GM20431 (cell line): ENCODE data around the gene NDUFA1.
"Not testable (repeated sequence)": the region's sequence is repeated elsewhere in the genome, so short reads cannot be mapped to it uniquely, and the experiment has no call there.

ENCODE experiments used
- in situ Hi-C: fragments of 300-500 bp; cut with MseI, MboI; formaldehyde crosslinking; loops from one replicate; pipeline ENCODE4 v1.15.0; 2020; ENCODE audit warnings: low sequenced_read_pairs; ENCODE audit not compliant: unreplicated experiment

The NDUFA1 gene

DNA sequence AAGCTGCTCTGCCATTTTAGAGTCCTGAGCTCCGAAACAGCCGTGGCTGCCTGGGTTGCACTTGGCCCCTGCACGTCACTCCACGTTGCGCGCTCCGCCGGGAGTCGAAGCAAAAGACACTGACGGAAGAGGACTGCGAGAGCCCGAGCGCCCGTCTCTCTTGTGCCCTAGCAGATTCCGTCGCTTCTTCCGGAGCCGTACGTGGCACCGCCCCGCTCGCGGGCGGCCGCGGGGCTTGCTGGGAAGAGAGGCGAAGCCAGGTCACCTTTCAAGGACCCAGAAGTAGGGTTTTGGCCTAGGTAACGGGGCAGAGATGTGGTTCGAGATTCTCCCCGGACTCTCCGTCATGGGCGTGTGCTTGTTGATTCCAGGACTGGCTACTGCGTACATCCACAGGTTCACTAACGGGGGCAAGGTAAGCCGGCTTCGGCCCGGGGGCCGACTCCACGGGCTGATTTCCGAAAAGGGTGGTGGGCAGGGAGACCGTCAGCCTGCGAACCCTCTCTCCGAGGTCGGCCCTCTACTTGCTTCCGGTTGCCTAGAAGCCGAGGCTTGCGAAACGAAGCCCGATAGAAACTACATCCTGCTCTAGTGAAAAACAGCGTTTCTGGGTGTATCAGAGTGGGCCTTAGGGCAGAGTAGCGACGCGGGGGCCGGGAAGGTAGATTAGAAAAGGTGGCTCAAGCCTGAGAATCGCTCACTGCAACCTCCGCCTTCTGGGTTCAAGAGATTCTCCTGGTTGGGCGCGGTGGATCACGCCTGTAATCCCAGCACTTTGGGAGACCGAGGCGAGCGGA is at the start of gene NDUFA1, which contains the start of gene RNF113A:
Gene NDUFA1 (plus strand): TSS at position 234 of the 797 bp plus-strand sequence. CDS start 80 bp downstream, at position 314.
Gene RNF113A (minus strand): TSS at position 135 of the 797 bp plus-strand sequence. CDS start 120 bp downstream, at position 15.
- in situ Hi-C loops, result no loop called here

DNA sequence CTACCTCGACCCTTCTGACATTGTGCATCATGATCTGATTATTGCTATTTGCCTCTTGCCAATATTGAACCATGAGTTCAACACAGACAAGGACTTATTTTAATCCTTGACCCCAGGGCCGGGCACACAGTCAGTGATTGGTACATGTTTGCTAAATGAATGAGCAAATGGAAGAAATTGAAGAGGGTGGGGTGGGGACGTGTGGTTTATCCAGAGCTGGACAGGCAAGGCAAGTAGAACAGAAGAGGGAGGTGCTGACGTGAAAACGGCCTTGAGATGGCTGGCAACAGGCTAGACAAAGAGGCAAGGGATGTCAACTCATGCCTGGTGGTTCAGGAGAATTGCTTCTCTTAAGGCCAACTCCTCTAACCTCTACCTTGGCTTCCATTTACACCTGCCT is 47.4 kb upstream of the NDUFA1 start:
- in situ Hi-C loops, result not testable (repeated sequence)

DNA sequence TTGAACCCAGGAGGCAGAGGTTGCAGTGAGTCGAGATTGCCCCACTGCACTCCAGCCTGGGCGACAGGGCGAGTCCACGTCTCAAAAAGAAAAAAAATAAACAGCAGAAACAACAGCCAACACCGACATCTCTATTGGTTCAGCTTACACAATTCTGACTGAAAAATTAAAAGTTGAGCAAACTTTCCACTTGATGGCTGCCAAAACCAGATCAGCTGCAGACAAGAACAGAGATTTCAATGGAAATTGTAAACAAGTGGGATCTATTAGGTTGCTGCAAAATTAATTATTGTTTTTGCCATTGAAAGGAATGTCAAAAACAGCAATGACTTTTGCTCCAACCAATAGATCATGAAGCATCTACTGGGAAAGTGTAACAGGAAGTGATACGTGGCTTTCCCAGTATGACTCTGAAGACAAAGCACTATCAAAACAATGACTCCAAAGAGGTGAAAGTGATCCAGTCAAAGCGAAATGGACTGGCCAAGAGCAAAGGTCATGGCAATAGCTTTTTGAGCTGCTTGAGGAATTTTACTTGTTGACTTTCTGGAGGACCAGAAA is 45.2 kb upstream of the NDUFA1 start:
- in situ Hi-C loops, result no loop called here

DNA sequence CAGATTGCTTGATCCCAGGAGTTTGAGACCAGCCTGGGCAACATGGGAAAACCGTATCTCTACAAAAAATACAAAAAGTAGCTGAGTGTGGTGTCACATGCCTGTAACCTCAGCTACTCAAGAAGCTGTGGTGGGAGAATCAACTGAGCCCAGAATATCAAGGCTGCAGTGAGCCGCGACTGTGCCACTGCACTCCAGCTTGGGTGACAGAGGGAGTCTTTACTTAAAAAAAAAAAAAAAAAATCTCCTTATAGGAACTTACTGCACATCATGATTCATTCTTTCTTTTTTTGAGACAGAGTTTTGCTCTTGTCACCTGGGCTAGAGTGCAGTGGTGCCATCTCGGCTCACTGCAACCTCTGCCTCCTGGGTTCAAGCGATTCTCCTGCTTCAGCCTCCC is 43.2 kb upstream of the NDUFA1 start:
- in situ Hi-C loops, result no loop called here

DNA sequence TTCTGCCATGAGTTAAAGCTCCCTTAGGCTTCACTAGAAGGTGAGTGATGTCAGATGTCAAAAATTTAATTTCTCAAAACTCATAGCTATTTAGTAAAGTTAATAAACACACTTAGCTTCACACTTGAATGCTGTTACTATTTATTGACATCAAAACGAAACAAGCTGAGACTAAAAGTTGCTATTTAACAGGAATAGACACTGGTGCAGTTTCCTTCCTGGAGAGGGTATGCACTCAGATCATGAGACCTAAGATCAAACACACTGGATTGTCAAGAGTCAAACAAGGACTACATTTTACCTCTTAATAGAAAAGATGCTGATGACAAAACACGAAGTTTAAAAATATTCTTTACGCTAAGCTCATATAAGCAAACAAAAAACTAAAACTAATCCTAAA is 37.7 kb upstream of the NDUFA1 start:
- in situ Hi-C loops, result no loop called here

DNA sequence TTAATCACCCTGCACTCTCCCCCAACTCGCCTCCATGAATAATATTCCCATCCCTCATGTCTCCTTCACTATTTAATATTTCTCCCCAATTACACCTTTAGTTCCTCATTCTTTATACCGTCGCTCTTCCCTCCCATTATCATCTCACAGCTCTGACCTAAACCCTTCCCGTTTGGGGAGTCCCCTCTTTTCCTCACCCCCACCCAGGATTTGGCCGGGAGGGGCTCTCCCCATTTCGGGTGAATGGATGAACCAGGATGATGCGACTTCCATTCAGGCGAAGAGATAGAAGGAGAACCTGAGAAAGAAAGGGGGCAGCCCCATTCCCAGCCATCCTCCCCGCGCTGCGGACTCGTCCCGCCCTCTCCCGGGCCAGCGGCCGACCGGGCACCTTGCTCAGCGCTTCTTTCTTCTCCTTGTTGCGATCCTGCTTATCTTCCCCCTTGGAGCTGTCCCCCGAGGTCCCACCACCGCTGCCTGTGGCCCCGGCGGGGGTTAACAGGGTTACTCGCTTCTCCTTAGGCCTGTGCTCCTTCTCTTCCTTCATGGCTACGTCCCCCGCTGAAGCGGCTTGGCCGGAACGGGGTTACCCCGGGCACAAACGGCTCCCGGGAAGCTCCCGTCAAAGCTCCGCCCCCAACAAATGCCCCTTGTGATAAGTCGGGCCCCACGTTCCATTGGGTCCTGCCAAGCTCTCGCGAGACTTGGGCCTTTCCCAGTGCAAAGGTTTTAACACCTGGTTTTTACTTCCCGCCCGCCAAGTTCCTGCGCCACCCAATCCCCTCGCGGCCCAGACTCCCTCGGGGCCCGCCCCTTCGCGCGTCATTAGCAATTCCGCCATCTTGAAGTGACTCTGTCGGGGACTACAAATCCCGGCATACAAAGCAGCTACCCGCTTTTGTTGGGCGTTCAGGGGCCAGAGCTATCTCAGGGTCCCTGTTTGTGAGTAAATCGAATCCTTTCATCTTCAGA is 19.0 kb upstream of the NDUFA1 start, which contains the start of gene UPF3B:
Gene UPF3B (minus strand): TSS at position 582 of the 972 bp plus-strand sequence. CDS start 35 bp downstream, at position 547.
- in situ Hi-C loops, result no loop called here

DNA sequence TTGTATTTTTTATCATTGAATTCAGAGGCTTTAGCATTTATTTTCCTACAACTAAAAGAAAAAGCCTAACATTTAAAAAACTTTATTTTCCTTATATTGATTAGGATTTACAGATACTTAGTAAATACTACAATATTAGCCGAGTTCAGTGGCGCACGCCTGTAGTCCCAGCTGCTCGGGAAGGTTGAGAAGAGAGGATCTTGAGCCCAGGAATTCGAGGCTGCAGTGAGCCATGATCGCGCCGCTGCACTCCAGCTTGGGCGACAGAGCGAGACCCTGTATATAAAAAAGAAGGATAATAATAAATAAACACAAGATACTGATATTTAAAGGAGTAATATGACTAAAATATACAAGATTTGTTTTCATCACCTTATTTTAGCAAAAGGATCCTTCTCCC is 18.2 kb upstream of the NDUFA1 start:
- in situ Hi-C loops, result no loop called here

DNA sequence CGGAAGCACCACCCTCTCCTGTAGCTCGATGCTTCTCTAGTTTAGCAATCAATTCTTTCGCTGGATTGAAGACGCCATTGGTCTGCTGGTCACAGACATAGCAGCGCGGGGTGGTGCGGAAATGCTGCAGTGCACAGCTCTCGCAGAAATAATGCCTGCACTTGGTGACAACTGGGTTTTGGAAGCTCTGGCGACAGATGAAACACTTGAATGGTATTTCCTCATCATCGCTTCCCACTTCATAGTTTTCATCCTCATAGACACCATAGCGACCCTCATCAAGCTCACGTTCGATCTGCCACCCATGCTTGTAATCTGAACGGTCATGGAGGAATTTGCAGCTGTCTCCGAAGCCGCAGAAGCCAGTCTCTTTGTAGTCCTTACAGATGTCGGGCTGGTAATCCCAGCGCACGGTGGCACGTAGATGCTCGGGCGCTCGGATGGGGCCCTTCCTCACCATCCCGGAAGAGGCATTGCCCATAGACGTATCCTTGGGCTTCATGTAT is 953 bp upstream of the NDUFA1 start:
- in situ Hi-C loops, result no loop called here

DNA sequence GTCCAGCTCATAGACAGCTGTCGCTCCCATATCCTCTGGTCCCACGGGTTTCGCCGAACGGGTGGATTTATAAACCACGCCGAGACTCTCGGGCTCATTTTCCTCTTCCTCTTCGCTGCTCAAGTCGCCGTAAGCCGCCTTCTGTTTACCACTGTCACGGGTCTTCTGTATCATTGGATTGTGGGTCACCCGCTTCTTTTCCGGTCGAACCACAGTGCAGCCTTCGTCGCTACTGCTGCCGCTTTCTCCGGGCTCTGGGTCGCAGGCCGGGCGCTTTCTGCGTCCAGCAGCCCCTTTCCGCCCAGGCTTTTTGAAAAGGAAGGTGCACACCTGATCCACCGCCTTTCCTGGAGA is 410 bp upstream of the NDUFA1 start:
- in situ Hi-C loops, result no loop called here

DNA sequence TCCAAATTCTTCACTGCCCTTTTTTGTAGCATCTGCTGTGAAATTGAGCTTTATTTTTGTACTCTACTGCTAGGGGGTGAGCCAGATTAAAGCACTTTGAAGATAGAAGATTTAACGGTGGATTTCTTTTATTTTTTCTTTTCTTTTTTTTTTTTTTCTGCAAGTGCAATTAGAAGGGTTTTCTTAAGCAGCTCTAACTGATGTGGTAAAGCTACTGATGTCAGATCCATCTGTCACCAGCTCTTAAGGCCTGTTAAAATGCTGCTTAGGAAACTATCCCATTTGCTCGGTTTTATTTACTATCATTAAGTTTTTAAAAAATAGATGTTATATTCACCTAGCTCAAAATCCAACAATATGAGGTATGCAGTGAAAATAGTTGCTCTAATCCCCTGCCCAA is 7.1 kb downstream of the NDUFA1 start:
- in situ Hi-C loops, result no loop called here

DNA sequence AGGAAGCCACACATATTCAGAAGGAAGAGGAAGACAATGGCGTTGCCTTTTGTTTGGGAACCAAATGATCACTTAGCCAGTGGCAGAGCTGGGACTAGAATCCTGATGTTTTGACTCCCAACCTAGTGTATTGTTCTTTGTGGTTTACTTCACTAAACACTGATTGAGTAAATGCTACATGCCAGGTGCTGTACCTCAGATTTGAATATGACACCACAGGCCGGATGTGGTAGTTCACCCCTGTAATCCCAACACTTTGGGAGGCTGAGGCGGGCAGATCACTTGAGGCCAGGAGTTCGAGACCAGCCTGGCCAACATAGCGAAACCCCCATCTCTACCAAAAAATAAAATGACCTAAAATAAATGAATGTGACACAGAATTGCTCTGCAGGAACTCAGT is 8.4 kb downstream of the NDUFA1 start:
- in situ Hi-C loops, result no loop called here

DNA sequence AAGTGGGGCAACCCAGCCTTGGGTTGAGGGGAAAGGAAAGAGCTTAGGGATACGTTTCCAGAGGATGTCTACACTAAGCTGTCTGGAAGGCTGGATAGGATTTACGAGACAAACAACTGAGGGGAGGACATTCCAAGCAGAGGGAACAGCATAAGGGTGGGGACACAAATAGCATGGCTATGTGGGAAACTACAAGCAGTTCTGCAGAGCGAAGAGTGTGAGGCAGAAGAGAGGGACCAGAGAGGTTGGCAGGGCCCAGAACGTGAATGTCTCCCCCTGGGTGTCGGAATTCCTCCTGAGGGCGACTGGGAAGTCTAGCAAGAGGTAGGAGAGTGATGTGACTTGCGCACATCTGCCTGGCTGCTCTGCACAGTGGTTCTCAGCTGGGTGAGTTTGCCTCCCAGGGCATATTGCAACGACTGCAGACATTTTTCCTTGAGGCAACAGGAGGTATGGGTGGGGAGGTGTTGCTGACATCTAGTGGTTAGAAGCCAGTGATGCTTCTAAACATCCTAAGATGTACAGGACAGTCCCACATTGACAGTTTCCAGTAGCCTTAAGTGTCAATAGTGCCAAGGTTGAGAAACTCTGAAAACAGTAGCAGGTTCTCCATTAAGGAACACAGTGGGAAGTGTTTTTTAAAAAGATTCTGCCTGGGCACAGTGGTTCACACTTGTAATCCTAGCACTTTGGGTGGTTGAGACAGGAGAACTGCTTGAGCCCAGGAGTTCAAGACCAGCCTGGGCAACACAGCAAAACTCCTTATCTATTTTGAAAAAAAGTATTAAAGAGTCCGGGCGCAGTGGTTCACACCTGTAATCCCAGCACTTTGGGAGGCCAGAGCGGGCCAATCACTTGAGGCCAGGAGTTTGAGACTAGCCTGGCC is 9.2 kb downstream of the NDUFA1 start:
- in situ Hi-C loops, result no loop called here

DNA sequence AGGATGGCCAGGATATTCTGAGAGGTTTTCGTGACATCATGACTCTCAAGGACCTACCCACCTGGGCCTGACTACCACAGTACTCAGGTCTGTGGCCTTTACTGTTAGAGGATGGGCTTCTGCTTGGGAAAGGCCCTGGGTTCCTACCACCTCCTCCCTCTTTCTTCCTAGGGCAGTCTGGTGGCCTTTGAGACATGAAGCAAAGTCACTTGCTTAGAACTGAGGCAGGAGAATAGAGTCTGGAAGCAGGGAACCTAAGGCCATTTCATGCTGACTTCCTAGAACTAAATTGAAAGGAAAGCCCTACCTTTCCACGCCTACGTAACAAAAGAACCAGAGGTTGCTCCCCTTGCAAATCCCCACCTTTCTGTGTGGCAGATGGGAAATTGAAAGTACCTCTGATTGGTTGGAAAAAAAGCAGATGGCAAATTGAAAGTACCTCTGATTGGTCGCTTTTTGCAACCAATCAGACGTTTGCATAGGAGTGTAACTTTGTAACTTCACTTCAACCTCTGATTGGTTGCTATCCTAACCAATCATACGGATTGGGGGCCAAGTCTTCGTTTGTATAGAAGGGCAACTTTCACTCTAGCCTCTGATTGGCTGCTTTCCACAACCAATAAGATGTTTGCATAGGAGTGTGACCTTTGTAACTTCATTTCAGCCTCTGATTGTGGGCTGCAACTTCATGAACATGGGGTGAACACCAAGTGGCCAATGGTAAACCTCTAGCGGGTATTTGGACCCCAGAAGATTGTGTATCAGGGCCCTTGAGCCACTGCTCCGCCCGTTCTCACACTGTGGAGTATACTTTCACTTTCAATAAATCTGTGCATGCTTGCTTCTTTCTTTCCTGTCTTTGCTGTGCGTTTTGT is 14.2 kb downstream of the NDUFA1 start:
- in situ Hi-C loops, result no loop called here

DNA sequence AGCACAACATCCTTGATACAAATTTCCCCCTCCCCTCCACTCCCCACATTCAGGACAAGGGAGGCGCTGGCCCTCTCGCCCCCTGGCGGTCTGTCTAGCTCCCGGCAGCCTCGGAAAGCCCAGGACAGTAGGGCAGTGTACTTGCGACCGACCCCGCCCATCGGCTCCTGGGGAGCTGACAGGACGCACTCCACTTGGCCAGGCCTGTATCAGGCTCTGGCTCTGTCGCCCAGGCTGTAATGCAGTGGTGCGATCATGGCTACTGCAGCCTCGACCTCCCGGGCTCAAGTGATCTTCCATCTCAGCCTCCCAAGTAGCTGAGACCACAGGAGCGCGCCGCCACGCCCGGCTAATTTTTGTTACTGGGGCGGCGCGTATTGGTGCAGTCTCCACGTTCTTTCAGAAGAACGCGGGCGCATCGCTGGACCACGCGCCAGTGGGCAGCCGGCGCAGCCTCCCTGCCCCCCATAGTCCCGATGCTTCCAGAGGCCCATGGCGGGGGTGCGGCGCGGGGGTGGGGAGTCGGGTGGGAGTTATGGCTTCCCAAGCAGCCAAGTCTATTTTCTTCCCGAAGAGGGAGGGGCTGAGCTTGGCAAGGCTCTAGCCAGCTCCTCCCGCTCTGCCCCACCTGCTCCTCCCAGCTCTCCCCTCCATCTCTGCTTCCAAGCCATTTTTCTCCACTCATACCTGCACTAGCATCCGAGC is 16.2 kb downstream of the NDUFA1 start:
- in situ Hi-C loops, result no loop called here

DNA sequence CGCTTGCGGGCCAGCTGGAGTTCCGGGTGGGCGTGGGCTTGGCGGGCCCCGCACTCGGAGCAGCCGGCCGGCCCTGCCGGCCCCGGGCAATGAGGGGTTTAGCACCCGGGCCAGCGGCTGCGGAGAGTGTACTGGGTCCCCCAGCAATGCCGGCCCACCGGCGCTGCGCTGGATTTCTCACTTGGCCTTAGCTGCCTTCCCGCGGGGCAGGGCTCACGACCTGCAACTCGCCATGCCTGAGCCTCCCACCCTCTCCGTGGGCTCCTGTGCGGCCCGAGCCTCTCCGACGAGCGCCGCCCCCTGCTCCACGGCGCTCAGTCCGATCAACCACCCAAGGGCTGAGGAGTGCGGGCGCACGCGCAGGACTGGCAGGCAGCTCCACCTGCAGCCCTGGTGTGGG is 19.0 kb downstream of the NDUFA1 start:
- in situ Hi-C loops, result not testable (repeated sequence)

DNA sequence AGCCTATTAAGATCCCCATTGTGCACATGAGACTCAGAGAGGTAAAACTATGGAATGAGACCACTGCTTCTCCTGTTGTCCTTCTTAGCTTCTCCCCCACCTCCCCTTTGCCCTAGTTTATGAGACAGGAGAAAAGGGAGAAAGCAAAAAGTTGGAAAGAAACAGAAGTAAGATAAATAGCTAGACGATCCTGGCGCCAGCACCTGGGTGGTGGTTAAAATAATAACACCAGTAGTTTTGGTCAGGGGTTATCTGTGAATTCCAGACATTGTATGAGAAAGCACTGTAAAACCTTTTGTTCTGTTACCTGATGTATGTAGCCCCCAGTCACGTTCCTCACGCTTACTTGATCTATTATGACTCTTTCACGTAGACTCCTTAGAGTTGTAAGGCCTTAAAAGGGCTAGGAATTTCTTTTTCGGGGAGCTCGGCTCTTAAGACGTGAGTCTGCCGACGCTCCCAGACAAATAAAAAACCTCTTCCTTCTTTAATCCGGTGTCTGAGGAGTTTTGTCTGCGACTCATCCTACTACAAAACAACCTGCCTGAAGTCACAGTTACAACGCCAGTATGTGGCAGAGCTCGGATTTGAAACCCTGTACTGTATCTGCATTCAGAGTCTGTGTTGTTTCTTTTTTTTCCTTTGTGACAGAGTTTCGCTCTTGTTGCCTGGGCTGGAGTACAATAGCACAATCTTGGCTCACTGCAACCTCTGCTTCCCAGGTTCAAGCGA is 20.5 kb downstream of the NDUFA1 start:
- in situ Hi-C loops, result not testable (repeated sequence)

DNA sequence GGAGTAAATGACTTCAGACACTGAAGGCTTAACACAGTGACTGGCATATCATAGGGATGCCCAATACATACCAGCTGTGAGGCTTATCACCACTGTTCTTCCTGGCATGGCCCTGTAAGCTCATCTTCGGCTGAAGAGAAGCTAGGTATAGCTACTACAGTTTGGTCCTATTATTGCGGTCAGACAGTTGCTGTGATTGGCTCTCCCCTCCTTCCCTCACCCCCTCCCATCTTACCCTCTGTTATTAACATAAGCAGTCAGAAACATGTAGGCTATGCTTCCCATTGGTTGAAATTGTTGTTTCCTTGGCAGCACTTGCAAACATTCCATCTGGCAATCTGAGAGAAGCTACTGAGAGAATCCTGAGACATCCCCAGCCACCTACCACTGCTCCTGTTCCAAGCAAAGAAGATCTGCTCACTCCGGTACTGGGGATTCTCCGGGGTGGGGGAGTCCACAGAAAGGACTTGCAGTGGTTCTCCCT is 24.3 kb downstream of the NDUFA1 start, which contains the start of gene AKAP14:
Gene AKAP14 (plus strand): TSS at position 51 of the 484 bp plus-strand sequence. CDS start 7,331 bp downstream, outside the sequence.
- in situ Hi-C loops, result no loop called here
